GM18505 (cell line): Measurements from ENCODE around the gene ANXA5.
"Not testable (repeated sequence)": the region's sequence is repeated elsewhere in the genome, so short reads cannot be mapped to it uniquely, and the experiment has no call there.

ENCODE experiments used
- ATAC-seq: cut with Tn5 transposase; IDR thresholded peaks from one replicate; pipeline ENCODE4 v1.9.1; 2021; ENCODE audit not compliant: unreplicated experiment
- POLR2A ChIP-seq: IDR thresholded peaks from 4 replicates; pipeline ENCODE4 v1.6.1; 2011; ENCODE audit warnings: borderline replicate concordance; ENCODE audit not compliant: insufficient read depth, insufficient read length; ENCODE audit errors: extremely low read depth

Gene ANXA5

GRCh38 chr4:121696581-121697461 lies at the start of gene ANXA5:
Gene ANXA5, minus strand, starts transcription at chr4:121696980. Its CDS starts 391 bp downstream, at chr4:121696589.
- peak; percentile 92 for ATAC-seq
- TF ChIP-seq POLR2A: peak; percentile 82

DNA sequence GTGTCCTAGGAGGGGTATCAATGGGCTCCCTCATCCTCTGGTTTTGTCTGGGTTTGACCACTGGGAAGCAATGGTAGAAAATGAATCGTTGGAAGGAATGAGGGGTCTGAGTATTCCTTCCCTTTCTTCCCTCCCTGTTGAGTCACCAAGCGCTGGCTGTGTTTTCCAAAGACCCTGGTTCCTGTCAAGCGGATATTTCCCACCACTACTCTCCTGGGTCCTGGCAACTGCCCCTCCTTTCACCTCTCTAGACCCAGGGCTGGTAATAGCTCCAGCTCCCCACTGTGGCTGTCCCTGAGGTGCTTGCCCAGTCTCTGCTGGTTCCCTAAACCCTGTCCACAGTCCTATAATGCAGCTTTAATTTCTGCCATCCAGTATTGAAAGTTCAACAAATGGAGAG lies 46.0 kb upstream of the ANXA5 start:
- ATAC-seq: no peak
- TF ChIP-seq POLR2A: no peak

DNA sequence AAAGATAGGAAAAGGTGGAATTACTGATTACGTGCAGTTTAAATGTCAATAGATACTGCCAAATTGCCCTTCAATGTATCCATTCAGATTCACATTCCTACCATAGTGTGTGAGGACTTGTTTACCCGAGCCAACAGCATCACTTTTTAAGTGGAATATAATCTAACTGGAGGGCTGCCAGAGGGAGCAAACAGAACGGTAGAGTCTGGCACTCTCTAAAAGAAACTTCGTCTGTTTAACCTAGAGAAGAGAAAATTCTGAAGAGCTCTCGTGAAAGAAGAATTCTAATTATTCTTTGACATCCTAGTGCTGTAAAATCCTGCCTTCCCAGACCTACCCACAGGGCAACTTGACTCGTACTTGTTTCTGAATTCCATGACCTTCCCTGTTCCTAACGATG lies 45.0 kb upstream of the ANXA5 start:
- no peak for ATAC-seq
- TF ChIP-seq POLR2A: no peak

DNA sequence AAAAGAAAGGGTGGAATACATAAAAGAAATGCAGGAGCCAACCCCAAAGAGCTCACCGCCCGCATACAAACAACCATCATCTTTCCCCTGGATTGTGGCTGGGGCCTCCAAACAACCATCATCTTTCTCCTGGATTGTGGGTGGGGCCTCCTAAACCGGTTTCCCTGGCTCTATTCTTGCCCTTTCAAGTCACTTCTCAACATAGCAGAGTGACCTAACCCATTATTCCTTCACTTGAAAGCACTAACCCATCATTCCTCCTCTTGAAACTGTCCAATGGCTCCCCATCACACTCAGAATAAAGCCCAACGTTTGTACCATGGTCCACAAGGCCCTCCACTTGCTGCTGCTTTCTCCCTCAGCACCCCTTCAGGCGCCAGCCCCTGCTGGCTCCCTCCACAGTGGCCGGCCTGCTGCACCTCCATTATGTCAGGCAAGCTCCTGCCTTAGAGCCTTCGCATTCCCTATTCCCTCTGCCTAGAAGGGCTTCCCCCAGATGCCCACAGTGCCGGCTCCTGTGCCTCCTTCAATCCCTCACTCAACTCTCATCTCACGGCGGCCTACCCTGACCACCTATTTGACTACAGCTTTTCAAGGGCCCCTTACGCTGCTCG lies 44.1 kb upstream of the ANXA5 start:
- no peak for ATAC-seq
- no peak for TF ChIP-seq POLR2A

DNA sequence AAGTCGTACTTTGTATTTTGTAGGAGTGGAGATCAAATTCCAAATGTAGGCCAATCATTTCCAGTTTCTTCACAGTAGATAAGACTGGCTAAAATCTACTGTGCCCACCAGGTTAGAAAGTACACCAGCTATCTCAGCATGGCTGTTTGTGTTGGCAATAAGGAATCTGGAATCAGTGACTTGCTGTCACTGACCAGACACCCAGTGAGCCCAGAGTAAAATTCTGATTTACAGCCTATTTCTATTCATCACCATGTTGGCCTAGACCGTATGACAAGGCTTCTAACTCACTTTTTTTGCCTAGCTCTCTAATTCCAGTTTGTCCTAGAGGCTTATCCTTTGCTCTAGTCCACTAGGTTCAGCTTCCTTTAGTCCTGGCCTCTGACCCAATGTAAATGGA lies 42.8 kb upstream of the ANXA5 start:
- no peak for TF ChIP-seq POLR2A
- no peak for ATAC-seq

DNA sequence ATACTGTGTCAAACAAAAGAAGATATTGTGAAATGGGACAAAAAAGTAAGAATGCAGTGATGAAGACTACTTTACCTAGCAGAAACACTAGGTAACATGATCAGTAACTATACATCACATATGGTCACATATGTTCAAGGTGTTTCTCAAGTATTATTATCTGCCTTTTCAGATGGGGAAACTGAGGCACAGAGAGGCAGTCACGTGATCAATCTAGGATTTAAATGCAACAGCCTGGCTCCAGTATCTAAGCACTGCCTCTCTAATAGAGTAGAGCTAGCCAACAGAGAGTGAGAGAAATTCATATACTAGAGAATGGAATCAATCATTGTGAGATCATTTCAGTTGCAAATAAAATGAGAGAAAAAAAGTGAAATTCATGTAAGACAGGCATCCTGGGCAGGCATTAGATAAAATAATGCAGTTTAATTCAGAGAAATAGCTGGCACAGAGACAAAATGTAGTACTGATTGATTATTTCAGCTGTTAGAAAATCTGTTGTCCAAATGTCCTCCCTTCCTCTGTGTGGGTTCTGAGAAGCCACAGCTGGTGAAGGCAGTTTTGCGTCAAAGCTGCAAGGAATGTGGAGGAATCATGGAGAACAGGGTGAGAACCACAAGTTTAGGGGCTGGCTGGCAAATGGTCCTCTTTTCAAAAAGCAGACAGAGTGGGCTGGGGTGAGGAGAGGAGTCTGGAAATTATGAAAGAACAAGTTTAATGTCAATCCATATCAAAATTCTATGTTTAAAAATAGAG lies 42.2 kb upstream of the ANXA5 start:
- ATAC-seq: no peak
- no peak for TF ChIP-seq POLR2A

DNA sequence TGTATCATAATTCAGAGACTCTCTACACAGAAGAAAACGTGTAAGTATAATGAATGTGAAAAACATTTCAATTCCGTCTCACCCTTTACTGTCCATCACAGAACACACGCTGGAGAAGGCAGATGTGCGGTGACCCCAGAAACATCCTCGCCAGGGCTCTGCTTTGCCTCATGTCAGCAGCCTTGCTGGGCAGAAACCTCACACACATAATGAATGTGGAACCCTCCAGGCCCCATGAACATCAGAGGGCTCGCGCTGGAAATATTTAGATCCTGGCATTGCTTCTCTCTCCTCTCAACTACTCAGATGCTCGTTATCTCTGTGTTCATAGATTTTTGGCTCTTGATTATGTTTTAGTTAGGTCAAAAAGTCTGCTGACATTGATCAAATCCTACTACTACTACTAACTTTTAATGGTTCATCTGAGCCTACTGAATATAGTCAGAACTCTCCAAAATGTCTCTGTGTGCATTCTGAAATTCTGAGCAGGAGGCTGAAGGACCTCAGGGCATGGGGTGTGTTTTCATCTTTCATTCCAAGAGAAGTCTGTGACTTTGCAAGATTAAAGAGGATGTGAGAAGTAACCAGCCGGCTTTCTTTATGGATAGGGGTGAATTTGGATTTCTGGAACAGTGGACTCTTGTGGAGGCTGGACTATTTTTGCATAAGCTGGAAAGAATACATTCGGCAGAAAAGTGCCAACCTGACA lies 41.2 kb upstream of the ANXA5 start:
- TF ChIP-seq POLR2A: no peak
- no peak for ATAC-seq

DNA sequence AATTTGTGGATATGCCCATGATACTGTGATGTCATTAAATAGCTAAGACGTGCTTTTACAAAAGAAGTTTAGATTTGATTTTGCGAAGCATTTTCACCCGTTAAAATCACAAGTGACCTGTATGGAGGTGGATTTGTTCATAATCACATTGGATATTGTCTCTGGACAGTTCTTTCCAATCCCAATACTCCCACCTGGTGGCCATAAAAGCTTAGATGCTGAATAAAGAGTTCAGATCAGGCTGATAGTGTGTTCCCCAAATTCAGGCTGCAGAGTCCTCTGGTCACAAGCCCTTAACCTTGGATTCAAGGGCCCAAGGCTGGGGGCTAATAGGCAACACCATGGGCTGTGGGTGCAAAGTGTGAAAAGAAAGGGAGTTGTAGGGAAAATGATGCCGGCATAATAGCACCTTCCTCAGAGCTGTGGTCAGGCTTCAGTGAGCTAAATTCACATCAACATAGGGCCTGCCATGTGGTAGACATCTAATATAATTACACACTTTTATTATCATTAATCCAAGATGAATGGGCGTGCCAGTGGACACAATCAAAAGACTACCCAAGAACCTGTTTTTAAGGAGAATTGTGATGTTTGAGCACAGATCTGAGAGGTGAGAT lies 40.1 kb upstream of the ANXA5 start:
- TF ChIP-seq POLR2A: no peak
- no peak for ATAC-seq

GRCh38 chr4:121734571-121734970 lies 37.8 kb upstream of the ANXA5 start:
- TF ChIP-seq POLR2A: no peak
- ATAC-seq: no peak

DNA sequence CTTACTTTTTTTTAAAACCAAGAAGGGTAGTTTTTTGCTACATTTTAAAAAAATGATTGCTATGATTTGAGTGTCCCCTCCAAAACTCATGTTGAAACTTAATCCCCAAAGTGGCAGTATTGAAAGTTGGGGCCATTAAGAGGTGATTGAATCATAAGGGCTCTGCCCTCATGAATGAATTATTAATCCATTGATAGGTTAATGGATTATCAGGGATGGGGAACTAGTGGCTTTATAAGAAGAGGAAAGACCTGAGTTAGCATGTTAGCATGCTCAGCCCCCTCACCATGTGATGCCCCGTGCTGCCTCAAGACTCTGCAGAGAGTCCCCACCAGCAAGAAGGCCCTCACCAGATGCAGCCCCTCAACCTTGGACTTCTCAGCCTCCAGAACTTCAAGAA lies 37.2 kb upstream of the ANXA5 start:
- no peak for TF ChIP-seq POLR2A
- no peak for ATAC-seq

DNA sequence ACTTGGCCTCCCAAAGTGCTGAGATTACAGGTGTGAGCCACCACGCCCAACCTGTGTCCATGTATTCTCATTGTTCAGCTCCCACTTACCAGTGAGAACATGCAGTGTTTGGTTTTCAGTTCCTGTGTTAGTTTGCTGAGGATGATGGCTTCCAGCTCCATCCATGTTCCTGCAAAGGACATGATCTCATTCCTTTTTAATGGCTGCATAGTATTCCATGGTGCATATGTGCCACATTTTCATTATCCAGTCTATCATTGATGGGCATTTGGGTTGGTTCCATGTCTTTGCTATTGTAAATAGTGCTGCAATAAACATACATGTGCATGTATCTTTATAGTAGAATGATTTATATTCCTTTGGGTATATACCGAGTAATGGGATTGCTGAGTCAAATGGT lies 33.0 kb upstream of the ANXA5 start:
- not testable (repeated sequence) for ATAC-seq

DNA sequence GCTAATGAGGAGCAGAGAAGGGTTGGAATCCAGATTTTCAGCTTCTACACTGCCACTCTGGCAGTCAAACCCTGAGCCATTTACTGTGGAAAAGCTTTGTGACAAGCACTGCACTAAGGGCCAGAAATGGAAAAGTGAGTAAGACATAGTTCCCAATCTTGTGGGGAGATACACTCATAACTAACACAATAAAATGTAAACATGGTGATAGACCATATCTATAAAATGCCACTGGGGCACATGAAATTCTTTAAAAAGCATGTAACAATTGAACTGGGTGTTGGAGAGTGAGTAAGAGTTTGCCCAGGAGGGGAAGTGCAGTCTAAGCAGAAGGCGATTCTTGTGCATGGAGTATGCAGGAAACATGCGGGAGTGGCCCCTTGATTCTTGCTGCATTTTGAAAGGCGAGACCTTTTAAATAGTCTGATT lies 32.0 kb upstream of the ANXA5 start:
- TF ChIP-seq POLR2A: no peak
- ATAC-seq: no peak

DNA sequence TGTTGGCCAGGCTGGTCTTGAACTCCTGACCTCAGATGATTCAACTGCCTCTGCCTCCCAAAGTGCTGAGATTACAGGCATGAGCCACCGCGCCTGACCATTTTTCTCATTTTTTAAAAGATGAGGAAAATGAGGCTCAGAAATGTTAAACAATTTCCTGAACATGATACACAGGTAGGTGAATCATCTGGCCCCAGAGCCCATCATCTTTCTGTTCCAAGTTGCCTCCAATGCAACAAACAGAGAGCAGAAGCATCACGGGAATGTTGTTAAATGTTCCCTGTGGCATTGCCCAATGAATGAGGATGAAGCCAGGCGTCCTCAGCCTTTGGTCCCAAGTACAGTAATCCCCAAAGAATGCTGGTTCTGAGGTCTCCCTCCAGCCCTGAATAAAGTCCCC lies 31.3 kb upstream of the ANXA5 start:
- no peak for ATAC-seq

More for the DNA sequence above, 31.3 kb upstream of the ANXA5 start:
- no peak for TF ChIP-seq POLR2A
